Activated CD4-positive, alpha-beta T cell treated with anti-CD3 and anti-CD28 coated beads, Interleukin-2, Interleukin-4, amounts not matched to agents 100 ng/mL and 50 ng/mL, durations not matched to agents 16 hours and 8 hours (primary cell): ENCODE data around the gene SSU72.
"Not testable (repeated sequence)": the region's sequence is repeated elsewhere in the genome, so short reads cannot be mapped to it uniquely, and the experiment has no call there.

Source experiments
- DNase-seq: peaks from one replicate; pipeline ENCODE4 v3.0.0-alpha.2; 2020; ENCODE audit warnings: low spot score

SSU72 gene

GRCh38 chr1:1505366-1505798, 69.3 kb downstream of the SSU72 start:
- peak; percentile 17 for DNase-seq

GRCh38 chr1:1504777-1505365, 69.8 kb downstream of the SSU72 start:
- peak; percentile 74 for DNase-seq

- not testable (repeated sequence) for DNase-seq
Measured at GRCh38 chr1:1495461-1495975, 79.1 kb downstream of the SSU72 start.

GRCh38 chr1:1494311-1494710, 80.4 kb downstream of the SSU72 start:
- not testable (repeated sequence) for DNase-seq
